Naive thymus-derived CD4-positive, alpha-beta T cell (primary cell): ENCODE results near the gene CCDC180. TPM values are rescaled to one million over a fixed set of nuclear protein-coding genes. Genes with fewer than 3 reads are reported as not detected.
A peak's percentile ranks its signal among the peaks of the same experiment; 100 is the strongest.

Source experiments
- ATAC-seq: fragments of 150-1000 bp; cut with Tn5 transposase; 2 replicates; pipeline ENCODE4 v1.10.0; 2021; ENCODE audit warnings: mild to moderate bottlenecking, moderate library complexity
- CTCF ChIA-PET: fragments of 350-600 bp; sonication (Branson Sonifier 250); formaldehyde crosslinking; loops from one replicate; lab custom pipeline; 2021; ENCODE audit warnings: antibody characterized with exemption; lab: Charles Lee
- POLR2A ChIA-PET: fragments of 350-600 bp; sonication (Branson Sonifier 250); formaldehyde crosslinking; loops from one replicate; lab custom pipeline; 2021; ENCODE audit warnings: antibody characterized with exemption, inconsistent platforms; lab: Charles Lee
- DNase-seq, 9 donors: peaks; one replicate each; pipeline versions ENCODE4 v3.0.0 to v3.0.0-alpha.2; 2020 to 2022; ENCODE audit warnings: mixed read lengths in 1 of 9
- H3K27ac ChIP-seq: one replicate; pipeline ENCODE4 v1.7.0; 2013; ENCODE audit warnings: mild to moderate bottlenecking, low read depth, low read length, moderate library complexity
- H3K27me3 ChIP-seq, 2 donors: one replicate each; pipeline ENCODE4 v1.7.0; 2013; ENCODE audit warnings: low read length in 2 of 2, mild to moderate bottlenecking in 2 of 2, moderate library complexity in 2 of 2; ENCODE audit not compliant: control insufficient read depth in 2 of 2, insufficient read depth in 2 of 2
- H3K36me3 ChIP-seq, 3 experiments: 1 replicate in 2 of 3; 2 replicates in 1 of 3; pipeline ENCODE4 v1.7.0; 2013; ENCODE audit warnings: low read length in 3 of 3, mild to moderate bottlenecking in 3 of 3, moderate library complexity in 1 of 3; ENCODE audit not compliant: insufficient read depth in 3 of 3, control insufficient read depth in 2 of 3
- H3K4me1 ChIP-seq, 2 donors: one replicate each; pipeline ENCODE4 v1.7.0; 2013; ENCODE audit warnings: low read length in 2 of 2, mild to moderate bottlenecking in 2 of 2, moderate library complexity in 1 of 2; ENCODE audit not compliant: control insufficient read depth in 2 of 2, insufficient read depth in 2 of 2
- H3K4me3 ChIP-seq: 2 replicates; pipeline ENCODE4 v1.7.0; 2013; ENCODE audit warnings: mild to moderate bottlenecking, low read length
- H3K9me3 ChIP-seq, 3 experiments: 1 replicate in 2 of 3; 2 replicates in 1 of 3; pipeline ENCODE4 v1.7.0; 2013; ENCODE audit warnings: low read length in 3 of 3; ENCODE audit not compliant: control insufficient read depth in 2 of 3
- H3K27ac Mint-ChIP-seq, 9 donors: one replicate each; pipeline ENCODE4 v1.8.0; 2020 to 2022; ENCODE audit warnings: mixed read lengths in 9 of 9, mild to moderate bottlenecking in 8 of 9, moderate library complexity in 5 of 9, inconsistent platforms in 2 of 9
- H3K27me3 Mint-ChIP-seq, 5 donors: one replicate each; pipeline ENCODE4 v1.8.0; 2021 to 2022; ENCODE audit warnings: mixed read lengths in 5 of 5, mild to moderate bottlenecking in 1 of 5
- H3K36me3 Mint-ChIP-seq, 5 donors: one replicate each; pipeline ENCODE4 v1.8.0; 2020 to 2022; ENCODE audit warnings: mixed read lengths in 5 of 5, mild to moderate bottlenecking in 3 of 5, inconsistent platforms in 1 of 5
- H3K4me1 Mint-ChIP-seq, 7 donors: one replicate each; pipeline ENCODE4 v1.8.0; 2020 to 2022; ENCODE audit warnings: mixed read lengths in 7 of 7, mild to moderate bottlenecking in 3 of 7, inconsistent platforms in 1 of 7
- H3K4me3 Mint-ChIP-seq, 10 donors: one replicate each; pipeline ENCODE4 v1.8.0; 2020 to 2022; ENCODE audit warnings: mild to moderate bottlenecking in 10 of 10, mixed read lengths in 10 of 10, moderate library complexity in 6 of 10, inconsistent platforms in 2 of 10
- H3K9me3 Mint-ChIP-seq, 11 donors: one replicate each; pipeline ENCODE4 v1.8.0; 2020 to 2022; ENCODE audit warnings: mixed read lengths in 11 of 11, mild to moderate bottlenecking in 4 of 11, inconsistent platforms in 1 of 11, moderate library complexity in 1 of 11
- intact Hi-C, 2 donors: fragments of 100-400 bp; cut with micrococcal nuclease; formaldehyde crosslinking; loops; one replicate each; pipeline ENCODE4 v1.15.1; 2023
- polyA plus RNA-seq, 2 donors: library from polyadenylated mRNA; unstranded; fragments of 300-500 nt; fragmentation: Illumina TruSeq; gene quantifications; one replicate each; pipeline ENCODE4 v1.2.3, GENCODE V29; 2021
- total RNA-seq, 6 experiments: library from RNA in 5 of 6; stranded (reverse) in 5 of 6; gene quantifications; 1 replicate in 5 of 6; 2 replicates in 1 of 6; pipeline ENCODE4 v1.2.3 and lab custom pipeline; 2021 to 2026

Gene CCDC180
- total and polyA plus RNA-seq, 7 experiments from 2014 or later: 0.76 to 18.1 (median 14.5) TPM

DNA sequence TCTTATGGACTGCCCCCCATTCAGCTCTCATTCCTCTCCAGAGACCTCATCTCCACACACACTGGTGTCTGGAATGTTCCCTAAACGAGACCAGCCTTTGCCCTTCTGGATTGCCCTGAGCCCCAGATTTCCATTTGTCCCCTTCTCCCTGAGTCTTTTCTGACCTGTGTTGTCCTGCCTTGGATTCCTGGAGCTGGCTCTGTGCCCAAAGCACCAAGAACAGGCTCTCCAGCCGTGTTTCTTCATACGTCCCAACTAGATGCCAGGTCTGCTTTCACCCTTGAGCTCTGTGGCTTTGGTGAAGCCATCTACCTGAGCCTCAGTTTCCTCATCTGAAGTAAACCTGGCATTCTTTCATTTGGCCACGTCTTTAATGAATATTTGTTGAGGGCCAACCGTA lies 6.3 kb downstream of the CCDC180 start:
- no peak for ATAC-seq
- no peak overlapping the region for H3K4me3 ChIP-seq
- DNase-seq: no peak
- no peaks in the 10 kb centered on the region for H3K27me3 ChIP-seq
- no peak overlapping the region for H3K27ac ChIP-seq
- ChIA-PET CTCF (no interaction called here), POLR2A (no interaction called here)
- peaks cover 0 to 61% (median 0%) of the 10 kb centered on the region in 3 experiments for H3K36me3 ChIP-seq
- no peak overlapping the region for H3K27ac Mint-ChIP-seq
- peaks cover 3 to 73% (median 19%) of the 10 kb centered on the region in 5 donors for H3K36me3 Mint-ChIP-seq
- H3K4me3 Mint-ChIP-seq: no peak overlapping the region
- no peaks in the 10 kb centered on the region for H3K9me3 ChIP-seq
- H3K27me3 Mint-ChIP-seq: no peaks in the 10 kb centered on the region
- peaks cover 0 to 4% (median 2%) of the 10 kb centered on the region in 7 donors for H3K4me1 Mint-ChIP-seq
- H3K4me1 ChIP-seq: no peaks in the 10 kb centered on the region
- peaks cover 0 to 2% (median 0%) of the 10 kb centered on the region in 11 donors for H3K9me3 Mint-ChIP-seq
- intact Hi-C loops: no loop called here

DNA sequence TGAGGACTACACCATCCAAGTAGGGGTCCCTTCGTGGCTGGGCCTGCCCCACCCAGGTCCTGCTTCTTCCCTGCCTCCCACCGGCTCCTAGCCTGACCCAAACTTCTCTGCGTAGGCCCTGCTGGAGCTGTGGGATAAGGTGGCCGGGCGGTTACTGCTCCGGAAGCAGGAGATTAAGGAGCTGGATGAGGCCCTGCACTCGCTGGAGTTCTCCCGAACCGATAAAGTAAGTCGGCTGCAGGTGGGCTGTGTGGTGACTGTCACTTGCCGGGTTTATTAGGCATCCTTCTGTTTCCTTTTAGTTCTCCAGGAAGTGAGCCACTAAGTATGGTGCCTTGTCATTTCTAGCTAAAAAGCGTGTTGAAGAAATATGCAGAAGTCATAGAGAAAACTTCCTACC lies 7.0 kb downstream of the CCDC180 start:
- ATAC-seq: no peak
- Histone ChIP-seq H3K9me3 (no peaks in the 10 kb centered on the region), H3K4me1 (no peaks in the 10 kb centered on the region), H3K27me3 (no peaks in the 10 kb centered on the region), H3K36me3 (peaks cover 0 to 62% (median 0%) of the 10 kb centered on the region in 3 experiments), H3K4me3 (no peak overlapping the region), H3K27ac (no peak overlapping the region)
- Mint-ChIP-seq H3K27me3 (no peaks in the 10 kb centered on the region), H3K27ac (no peak overlapping the region), H3K4me1 (peaks cover 0 to 7% (median 4%) of the 10 kb centered on the region in 7 donors), H3K9me3 (peaks cover 0 to 2% (median 0%) of the 10 kb centered on the region in 11 donors), H3K4me3 (no peak overlapping the region), H3K36me3 (peaks cover 6 to 78% (median 19%) of the 10 kb centered on the region in 5 donors)
- ChIA-PET POLR2A (no interaction called here), CTCF (no interaction called here)
- intact Hi-C loops: no loop called here
- DNase-seq: no peak

DNA sequence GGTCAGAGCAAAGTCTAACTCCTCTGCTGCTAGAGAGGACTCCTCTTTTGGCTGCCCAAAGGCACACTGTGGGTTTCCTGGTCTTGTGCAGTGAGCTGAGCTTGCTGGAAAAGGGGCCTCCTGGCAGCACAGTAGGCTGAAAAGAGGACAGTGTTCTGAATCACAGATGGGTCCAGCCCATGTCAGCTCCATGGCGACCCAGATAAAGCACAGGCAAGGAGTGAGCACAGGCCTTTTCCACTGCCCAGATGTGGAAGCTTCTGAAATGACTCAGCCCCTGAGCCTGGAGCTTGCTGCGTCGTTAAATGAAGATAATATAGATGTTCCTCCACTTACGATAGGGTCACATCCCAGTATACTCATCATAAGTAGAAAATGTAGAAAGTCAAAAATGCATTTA lies 8.1 kb downstream of the CCDC180 start:
- Mint-ChIP-seq H3K4me1 (peaks cover 0 to 9% (median 5%) of the 10 kb centered on the region in 7 donors), H3K27ac (no peak overlapping the region), H3K9me3 (peaks cover 0 to 2% (median 0%) of the 10 kb centered on the region in 11 donors), H3K36me3 (peaks cover 7 to 77% (median 20%) of the 10 kb centered on the region in 5 donors), H3K27me3 (no peaks in the 10 kb centered on the region), H3K4me3 (no peak overlapping the region)
- Histone ChIP-seq H3K4me1 (no peaks in the 10 kb centered on the region), H3K27me3 (no peaks in the 10 kb centered on the region), H3K9me3 (no peaks in the 10 kb centered on the region), H3K27ac (no peak overlapping the region), H3K4me3 (no peak overlapping the region), H3K36me3 (peaks cover 0 to 66% (median 0%) of the 10 kb centered on the region in 3 experiments)
- CTCF ChIA-PET: interaction anchor here (0.6 kb wide), 1 partner anchor 1256 kb away, joined by 3 read pairs; no protein-coding TSS in a partner anchor
- DNase-seq (no peak), ATAC-seq (no peak)
- intact Hi-C loops: no loop called here
- POLR2A ChIA-PET: no interaction called here

DNA sequence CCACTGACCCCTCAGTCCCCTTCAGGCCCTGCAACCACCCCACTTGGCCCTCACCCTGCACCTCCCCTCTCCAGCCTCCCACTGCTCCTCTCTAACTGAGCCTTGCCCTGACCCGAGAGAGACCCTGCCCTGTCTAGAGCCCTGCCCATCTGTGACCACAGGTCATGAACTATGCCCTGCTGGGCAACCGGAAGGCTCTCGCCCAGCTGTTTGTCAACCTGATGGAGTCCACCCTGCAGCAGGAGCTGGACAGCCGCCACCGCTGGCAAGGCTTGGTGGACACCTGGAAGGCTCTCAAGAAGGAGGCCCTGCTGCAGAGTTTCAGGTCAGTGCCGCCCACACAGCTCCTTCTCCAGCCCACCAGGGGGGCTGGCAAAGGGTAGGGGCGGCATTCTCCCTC lies 9.4 kb downstream of the CCDC180 start:
- ATAC-seq (peak; percentile 20), DNase-seq (no peak)
- POLR2A ChIA-PET: no interaction called here
- Histone ChIP-seq H3K9me3 (no peaks in the 10 kb centered on the region), H3K36me3 (peaks cover 0 to 55% (median 0%) of the 10 kb centered on the region in 3 experiments), H3K4me3 (no peak overlapping the region), H3K4me1 (no peaks in the 10 kb centered on the region), H3K27me3 (no peaks in the 10 kb centered on the region), H3K27ac (no peak overlapping the region)
- Mint-ChIP-seq H3K27ac (no peak overlapping the region), H3K4me1 (peaks cover 0 to 9% (median 5%) of the 10 kb centered on the region in 7 donors), H3K4me3 (no peak overlapping the region), H3K9me3 (peaks cover 0 to 2% (median 0%) of the 10 kb centered on the region in 11 donors), H3K36me3 (peaks cover 7 to 78% (median 23%) of the 10 kb centered on the region in 5 donors), H3K27me3 (no peaks in the 10 kb centered on the region)
- CTCF ChIA-PET: no interaction called here
- intact Hi-C loops: no loop called here

DNA sequence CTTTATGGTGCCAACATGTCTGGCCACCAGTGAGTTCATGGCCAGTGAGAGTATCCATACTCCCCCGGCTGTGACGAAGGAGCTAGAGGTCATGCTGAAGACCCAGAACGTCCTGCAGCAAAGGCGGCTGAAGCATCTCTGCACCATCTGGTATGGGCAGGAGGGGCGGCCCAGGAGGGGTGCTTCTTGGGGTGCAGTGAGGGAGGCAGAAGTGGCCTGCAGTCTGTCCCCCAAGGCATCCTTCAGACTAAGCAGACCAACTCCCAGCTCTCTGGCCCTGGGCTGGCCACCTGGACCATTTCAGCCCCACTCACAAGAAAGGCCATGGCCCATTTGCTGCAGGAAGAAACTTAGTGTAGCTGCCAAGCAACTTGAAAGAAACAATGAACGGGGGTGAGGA lies 11.0 kb downstream of the CCDC180 start:
- Mint-ChIP-seq H3K4me3 (no peak overlapping the region), H3K36me3 (peaks cover 7 to 83% (median 34%) of the 10 kb centered on the region in 5 donors), H3K4me1 (peaks cover 0 to 9% (median 5%) of the 10 kb centered on the region in 7 donors), H3K27ac (peak overlapping the region in 2 of 9 donors; percentile 47 to 52), H3K9me3 (peaks cover 0 to 2% (median 0%) of the 10 kb centered on the region in 11 donors), H3K27me3 (no peaks in the 10 kb centered on the region)
- ChIA-PET CTCF (no interaction called here), POLR2A (no interaction called here)
- Histone ChIP-seq H3K27ac (no peak overlapping the region), H3K9me3 (no peaks in the 10 kb centered on the region), H3K36me3 (peaks cover 0 to 57% (median 0%) of the 10 kb centered on the region in 3 experiments), H3K4me1 (no peaks in the 10 kb centered on the region), H3K4me3 (no peak overlapping the region), H3K27me3 (no peaks in the 10 kb centered on the region)
- DNase-seq (no peak), ATAC-seq (no peak)
- intact Hi-C loops: no loop called here

DNA sequence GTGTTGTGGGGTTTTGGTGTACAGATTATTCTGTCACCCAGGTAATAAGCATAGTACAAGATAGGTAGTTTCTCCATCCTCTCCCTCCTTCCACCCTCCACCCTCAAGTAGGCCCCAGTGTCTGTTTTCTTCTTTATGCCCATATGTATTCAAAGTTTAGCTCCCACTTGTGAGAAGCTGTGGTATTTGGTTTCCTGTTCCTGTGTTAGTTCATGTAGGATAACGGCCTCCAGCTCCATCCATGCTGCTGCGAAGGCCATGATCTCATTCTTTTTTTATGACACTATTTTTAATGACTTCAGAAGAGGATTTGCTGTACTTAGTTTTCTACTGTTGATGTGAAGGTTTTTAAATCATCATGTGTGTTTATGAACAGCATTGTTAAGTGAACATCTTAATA lies 11.9 kb downstream of the CCDC180 start:
- DNase-seq: no peak
- POLR2A ChIA-PET: interaction anchor here (0.5 kb wide), 1 partner anchor 114 kb away, joined by 3 read pairs; no protein-coding TSS in a partner anchor
- ATAC-seq: no peak
- peak overlapping the region in 1 of 10 donors; percentile 13 for H3K4me3 Mint-ChIP-seq
- H3K4me1 Mint-ChIP-seq: peaks cover 0 to 9% (median 5%) of the 10 kb centered on the region in 7 donors
- CTCF ChIA-PET: no interaction called here
- Histone ChIP-seq H3K27me3 (no peaks in the 10 kb centered on the region), H3K27ac (no peak overlapping the region), H3K4me1 (no peaks in the 10 kb centered on the region), H3K4me3 (no peak overlapping the region), H3K9me3 (no peaks in the 10 kb centered on the region), H3K36me3 (peaks cover 0 to 50% (median 0%) of the 10 kb centered on the region in 3 experiments)
- H3K27me3 Mint-ChIP-seq: no peaks in the 10 kb centered on the region
- H3K36me3 Mint-ChIP-seq: peaks cover 7 to 77% (median 29%) of the 10 kb centered on the region in 5 donors
- intact Hi-C loops: no loop called here
- peaks cover 0 to 2% (median 0%) of the 10 kb centered on the region in 11 donors for H3K9me3 Mint-ChIP-seq
- H3K27ac Mint-ChIP-seq: peak overlapping the region in 1 of 9 donors; percentile 34
